ENCODE results near the gene CUX1. TPM values are rescaled to one million over a fixed set of nuclear protein-coding genes. Genes with fewer than 3 reads are reported as not detected.

The CUX1 gene
- total RNA-seq, 1 donor from 2014 or later = 101 TPM

GRCh38 chr7:101903515-101903868 lies 86.1 kb downstream of the CUX1 start:
- Histone ChIP-seq H3K27ac (peak overlapping the region; percentile 3 to 67), H3K4me3 (no peak overlapping the region), H3K4me1 (peaks cover 9 to 37% of the 10 kb centered on the region in 2 donors), H3K27me3 (no peaks in the 10 kb centered on the region), H3K9me3 (no peaks in the 10 kb centered on the region), H3K36me3 (no peaks in the 10 kb centered on the region)
- no peak for TF ChIP-seq CTCF (IDR thresholded peaks at IDR 0.05)
- intact Hi-C loops (cut with DNase I) = no loop called here
- no peak for DNase-seq (ENCODE audit: low spot score in 2 of 2)

GRCh38 chr7:101904019-101904418 lies 86.6 kb downstream of the CUX1 start:
- Histone ChIP-seq H3K9me3 (no peaks in the 10 kb centered on the region), H3K27ac (no peak overlapping the region), H3K27me3 (no peaks in the 10 kb centered on the region), H3K4me3 (no peak overlapping the region), H3K36me3 (no peaks in the 10 kb centered on the region), H3K4me1 (peaks cover 5 to 33% of the 10 kb centered on the region in 2 donors)
- intact Hi-C loops (cut with DNase I) = no loop called here
- DNase-seq (ENCODE audit: low spot score in 2 of 2) = no peak
- no peak for TF ChIP-seq CTCF (IDR thresholded peaks at IDR 0.05)

GRCh38 chr7:101905203-101905865 lies 87.9 kb downstream of the CUX1 start:
- no peaks in the 10 kb centered on the region for H3K9me3 ChIP-seq
- no peak for DNase-seq (ENCODE audit: low spot score in 2 of 2)
- peaks cover 5 to 25% of the 10 kb centered on the region in 2 donors for H3K4me1 ChIP-seq
- no peaks in the 10 kb centered on the region for H3K27me3 ChIP-seq
- H3K36me3 ChIP-seq = no peaks in the 10 kb centered on the region
- no peak for TF ChIP-seq CTCF (IDR thresholded peaks at IDR 0.05)
- intact Hi-C loops (cut with DNase I) = no loop called here
- H3K27ac ChIP-seq = peak overlapping the region; percentile 34 to 48
- no peak overlapping the region for H3K4me3 ChIP-seq

GRCh38 chr7:101906291-101907240 lies 89.1 kb downstream of the CUX1 start:
- intact Hi-C loops (cut with DNase I) = no loop called here
- no peaks in the 10 kb centered on the region for H3K9me3 ChIP-seq
- H3K4me1 ChIP-seq = peaks cover 0 to 14% of the 10 kb centered on the region in 2 donors
- H3K4me3 ChIP-seq = no peak overlapping the region
- H3K27me3 ChIP-seq = no peaks in the 10 kb centered on the region
- no peak for TF ChIP-seq CTCF (IDR thresholded peaks at IDR 0.05)
- no peak for DNase-seq (ENCODE audit: low spot score in 2 of 2)
- H3K36me3 ChIP-seq = no peaks in the 10 kb centered on the region
- H3K27ac ChIP-seq = peak overlapping the region; percentile 34 to 35

GRCh38 chr7:101910991-101911799 lies 93.8 kb downstream of the CUX1 start:
- TF ChIP-seq CTCF (IDR thresholded peaks at IDR 0.05) = no peak
- Histone ChIP-seq H3K4me1 (peaks cover 2 to 13% of the 10 kb centered on the region in 2 donors), H3K27me3 (no peaks in the 10 kb centered on the region), H3K36me3 (peaks cover 2 to 4% of the 10 kb centered on the region in 2 donors), H3K27ac (peak overlapping the region; percentile 44 to 55), H3K9me3 (no peaks in the 10 kb centered on the region), H3K4me3 (no peak overlapping the region)
- intact Hi-C loops (cut with DNase I) = no loop called here
- no peak for DNase-seq (ENCODE audit: low spot score in 2 of 2)
